Ishikawa (cell line): ENCODE data around the gene PPP6R3.

Experiments used
- EP300 ChIP-seq: IDR thresholded peaks from 2 replicates; pipeline ENCODE4 v1.6.1; 2012; ENCODE audit warnings: borderline replicate concordance
- TAF1 ChIP-seq: IDR thresholded peaks from 2 replicates; pipeline ENCODE4 v1.6.1; 2012; ENCODE audit warnings: low read depth, mild to moderate bottlenecking
- YY1 ChIP-seq: IDR thresholded peaks from 2 replicates; pipeline ENCODE4 v1.6.1; 2012; ENCODE audit warnings: low read depth
- TF ChIP-seq, protein P1 (sequence below): IDR thresholded peaks from 2 replicates; pipeline ENCODE4 v1.6.1; 2012
- TF ChIP-seq, protein P2 (sequence below): IDR thresholded peaks from 2 replicates; pipeline ENCODE4 v1.6.1; 2012; ENCODE audit warnings: low read depth, mild to moderate bottlenecking

DNA sequence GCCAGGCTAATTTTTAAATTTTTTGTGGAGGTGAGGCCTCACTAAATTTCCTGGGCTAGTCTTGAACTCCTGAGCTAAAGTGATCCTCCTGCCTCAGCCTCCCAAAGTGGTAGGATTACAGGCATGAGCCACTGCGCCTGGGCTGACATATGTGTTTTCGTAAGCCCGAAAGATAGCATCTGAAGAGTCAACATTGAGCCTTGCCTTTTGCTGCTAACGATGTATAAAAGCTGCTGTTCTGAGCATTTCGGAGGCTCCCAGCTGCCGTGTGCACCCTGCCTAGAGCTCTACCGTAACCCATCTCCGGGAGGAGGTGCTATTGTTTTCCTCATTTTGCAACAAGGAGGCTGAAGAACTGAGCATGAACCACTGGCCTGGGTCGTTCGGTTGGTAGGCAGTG is 18.1 kb upstream of the PPP6R3 start:
- TF ChIP-seq, protein P1, sequence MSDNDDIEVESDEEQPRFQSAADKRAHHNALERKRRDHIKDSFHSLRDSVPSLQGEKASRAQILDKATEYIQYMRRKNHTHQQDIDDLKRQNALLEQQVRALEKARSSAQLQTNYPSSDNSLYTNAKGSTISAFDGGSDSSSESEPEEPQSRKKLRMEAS = no peak
- TF ChIP-seq EP300 (no peak), TAF1 (no peak), YY1 (no peak)
- TF ChIP-seq, protein P2, sequence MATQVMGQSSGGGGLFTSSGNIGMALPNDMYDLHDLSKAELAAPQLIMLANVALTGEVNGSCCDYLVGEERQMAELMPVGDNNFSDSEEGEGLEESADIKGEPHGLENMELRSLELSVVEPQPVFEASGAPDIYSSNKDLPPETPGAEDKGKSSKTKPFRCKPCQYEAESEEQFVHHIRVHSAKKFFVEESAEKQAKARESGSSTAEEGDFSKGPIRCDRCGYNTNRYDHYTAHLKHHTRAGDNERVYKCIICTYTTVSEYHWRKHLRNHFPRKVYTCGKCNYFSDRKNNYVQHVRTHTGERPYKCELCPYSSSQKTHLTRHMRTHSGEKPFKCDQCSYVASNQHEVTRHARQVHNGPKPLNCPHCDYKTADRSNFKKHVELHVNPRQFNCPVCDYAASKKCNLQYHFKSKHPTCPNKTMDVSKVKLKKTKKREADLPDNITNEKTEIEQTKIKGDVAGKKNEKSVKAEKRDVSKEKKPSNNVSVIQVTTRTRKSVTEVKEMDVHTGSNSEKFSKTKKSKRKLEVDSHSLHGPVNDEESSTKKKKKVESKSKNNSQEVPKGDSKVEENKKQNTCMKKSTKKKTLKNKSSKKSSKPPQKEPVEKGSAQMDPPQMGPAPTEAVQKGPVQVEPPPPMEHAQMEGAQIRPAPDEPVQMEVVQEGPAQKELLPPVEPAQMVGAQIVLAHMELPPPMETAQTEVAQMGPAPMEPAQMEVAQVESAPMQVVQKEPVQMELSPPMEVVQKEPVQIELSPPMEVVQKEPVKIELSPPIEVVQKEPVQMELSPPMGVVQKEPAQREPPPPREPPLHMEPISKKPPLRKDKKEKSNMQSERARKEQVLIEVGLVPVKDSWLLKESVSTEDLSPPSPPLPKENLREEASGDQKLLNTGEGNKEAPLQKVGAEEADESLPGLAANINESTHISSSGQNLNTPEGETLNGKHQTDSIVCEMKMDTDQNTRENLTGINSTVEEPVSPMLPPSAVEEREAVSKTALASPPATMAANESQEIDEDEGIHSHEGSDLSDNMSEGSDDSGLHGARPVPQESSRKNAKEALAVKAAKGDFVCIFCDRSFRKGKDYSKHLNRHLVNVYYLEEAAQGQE = no peak
